ENCODE measurements around the gene CTSZ. TPM values are rescaled to one million over a fixed set of nuclear protein-coding genes. Genes with fewer than 3 reads are reported as not detected.

CTSZ gene
- total and polyA plus RNA-seq, 2 experiments from 2014 or later: 0.58 to 41.4 TPM

DNA sequence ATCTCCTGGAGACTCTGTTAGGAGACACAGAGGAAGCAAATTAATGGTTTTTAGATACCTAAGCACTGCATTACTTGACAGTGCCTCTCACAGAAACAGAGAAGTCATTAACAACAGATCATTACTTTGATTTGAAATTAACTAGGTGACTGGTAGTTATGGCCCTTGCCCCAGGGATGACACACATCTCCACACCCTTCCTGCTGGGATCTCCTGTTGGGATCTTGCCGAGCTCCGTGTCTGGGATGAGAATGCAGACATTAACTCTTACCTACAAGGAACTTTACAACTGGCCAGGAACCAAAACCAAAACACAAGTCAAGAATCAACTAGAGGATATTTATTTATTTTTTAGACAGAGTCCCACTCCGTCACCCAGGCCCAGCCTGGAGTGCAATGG, 37.7 kb upstream of the CTSZ start:
- no peaks in the 10 kb centered on the region for H3K9me3 Mint-ChIP-seq
- no peak for DNase-seq (ENCODE audit: low spot score)
- H3F3A ChIP-seq (replicated peaks; ENCODE audit: low read depth): peaks cover 6% of the 10 kb centered on the region; the same call in 1 of the 2 replicates
- H3K4me3 ChIP-seq: no peak overlapping the region
- H3K4me1 Mint-ChIP-seq: peaks cover 16% of the 10 kb centered on the region
- H3K27ac ChIP-seq (ENCODE audit: low read depth): no peak overlapping the region
- no peak overlapping the region for H2AFZ ChIP-seq
- H3K27me3 ChIP-seq (ENCODE audit: insufficient read depth): no peaks in the 10 kb centered on the region
- H3K4me3 Mint-ChIP-seq: no peak overlapping the region
- 0 out of 2 replicates have a peak, but pooled peaks cover 3% of the 10 kb centered on the region for H3K4me1 ChIP-seq (ENCODE audit: insufficient read depth)
- H3K27ac Mint-ChIP-seq: no peak overlapping the region
- H3K36me3 Mint-ChIP-seq (ENCODE audit: low read depth): peaks cover 5% of the 10 kb centered on the region; the same call in 2 of the 3 replicates
- no peaks in the 10 kb centered on the region for H3K36me3 ChIP-seq (ENCODE audit: insufficient read depth)
- peaks cover 16% of the 10 kb centered on the region; the same call in 1 of the 2 replicates for H4K20me1 ChIP-seq (replicated peaks; ENCODE audit: insufficient read depth)
- TF ChIP-seq ZNF331 (CRISPR knock-in tag; IDR thresholded peaks at IDR 0.05; ENCODE audit: low read depth) (no peak), ZNF114 (CRISPR knock-in tag; IDR thresholded peaks at IDR 0.05) (no peak), NANOG (IDR thresholded peaks at IDR 0.05; ENCODE audit: borderline replicate concordance) (no peak), EZH2phosphoT487 (IDR thresholded peaks at IDR 0.05; ENCODE audit: unreplicated experiment) (no peak), JUNB (IDR thresholded peaks at IDR 0.05; ENCODE audit: unreplicated experiment) (no peak), POLR2AphosphoS5 (IDR thresholded peaks at IDR 0.05; ENCODE audit: low read depth) (no peak), STAT1 (IDR thresholded peaks at IDR 0.05; ENCODE audit: unreplicated experiment) (no peak), CREB1 (CRISPR knock-in tag; IDR thresholded peaks at IDR 0.05; ENCODE audit: low read depth) (no peak), EZH2 (IDR thresholded peaks at IDR 0.05; ENCODE audit: low read depth, unreplicated experiment) (no peak)
- TF ChIP-seq, protein P1, sequence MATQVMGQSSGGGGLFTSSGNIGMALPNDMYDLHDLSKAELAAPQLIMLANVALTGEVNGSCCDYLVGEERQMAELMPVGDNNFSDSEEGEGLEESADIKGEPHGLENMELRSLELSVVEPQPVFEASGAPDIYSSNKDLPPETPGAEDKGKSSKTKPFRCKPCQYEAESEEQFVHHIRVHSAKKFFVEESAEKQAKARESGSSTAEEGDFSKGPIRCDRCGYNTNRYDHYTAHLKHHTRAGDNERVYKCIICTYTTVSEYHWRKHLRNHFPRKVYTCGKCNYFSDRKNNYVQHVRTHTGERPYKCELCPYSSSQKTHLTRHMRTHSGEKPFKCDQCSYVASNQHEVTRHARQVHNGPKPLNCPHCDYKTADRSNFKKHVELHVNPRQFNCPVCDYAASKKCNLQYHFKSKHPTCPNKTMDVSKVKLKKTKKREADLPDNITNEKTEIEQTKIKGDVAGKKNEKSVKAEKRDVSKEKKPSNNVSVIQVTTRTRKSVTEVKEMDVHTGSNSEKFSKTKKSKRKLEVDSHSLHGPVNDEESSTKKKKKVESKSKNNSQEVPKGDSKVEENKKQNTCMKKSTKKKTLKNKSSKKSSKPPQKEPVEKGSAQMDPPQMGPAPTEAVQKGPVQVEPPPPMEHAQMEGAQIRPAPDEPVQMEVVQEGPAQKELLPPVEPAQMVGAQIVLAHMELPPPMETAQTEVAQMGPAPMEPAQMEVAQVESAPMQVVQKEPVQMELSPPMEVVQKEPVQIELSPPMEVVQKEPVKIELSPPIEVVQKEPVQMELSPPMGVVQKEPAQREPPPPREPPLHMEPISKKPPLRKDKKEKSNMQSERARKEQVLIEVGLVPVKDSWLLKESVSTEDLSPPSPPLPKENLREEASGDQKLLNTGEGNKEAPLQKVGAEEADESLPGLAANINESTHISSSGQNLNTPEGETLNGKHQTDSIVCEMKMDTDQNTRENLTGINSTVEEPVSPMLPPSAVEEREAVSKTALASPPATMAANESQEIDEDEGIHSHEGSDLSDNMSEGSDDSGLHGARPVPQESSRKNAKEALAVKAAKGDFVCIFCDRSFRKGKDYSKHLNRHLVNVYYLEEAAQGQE (IDR thresholded peaks at IDR 0.05; ENCODE audit: unreplicated experiment): no peak
- TF ChIP-seq, protein P2, sequence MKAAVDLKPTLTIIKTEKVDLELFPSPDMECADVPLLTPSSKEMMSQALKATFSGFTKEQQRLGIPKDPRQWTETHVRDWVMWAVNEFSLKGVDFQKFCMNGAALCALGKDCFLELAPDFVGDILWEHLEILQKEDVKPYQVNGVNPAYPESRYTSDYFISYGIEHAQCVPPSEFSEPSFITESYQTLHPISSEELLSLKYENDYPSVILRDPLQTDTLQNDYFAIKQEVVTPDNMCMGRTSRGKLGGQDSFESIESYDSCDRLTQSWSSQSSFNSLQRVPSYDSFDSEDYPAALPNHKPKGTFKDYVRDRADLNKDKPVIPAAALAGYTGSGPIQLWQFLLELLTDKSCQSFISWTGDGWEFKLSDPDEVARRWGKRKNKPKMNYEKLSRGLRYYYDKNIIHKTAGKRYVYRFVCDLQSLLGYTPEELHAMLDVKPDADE (IDR thresholded peaks at IDR 0.05): no peak
- TF ChIP-seq, protein P3, sequence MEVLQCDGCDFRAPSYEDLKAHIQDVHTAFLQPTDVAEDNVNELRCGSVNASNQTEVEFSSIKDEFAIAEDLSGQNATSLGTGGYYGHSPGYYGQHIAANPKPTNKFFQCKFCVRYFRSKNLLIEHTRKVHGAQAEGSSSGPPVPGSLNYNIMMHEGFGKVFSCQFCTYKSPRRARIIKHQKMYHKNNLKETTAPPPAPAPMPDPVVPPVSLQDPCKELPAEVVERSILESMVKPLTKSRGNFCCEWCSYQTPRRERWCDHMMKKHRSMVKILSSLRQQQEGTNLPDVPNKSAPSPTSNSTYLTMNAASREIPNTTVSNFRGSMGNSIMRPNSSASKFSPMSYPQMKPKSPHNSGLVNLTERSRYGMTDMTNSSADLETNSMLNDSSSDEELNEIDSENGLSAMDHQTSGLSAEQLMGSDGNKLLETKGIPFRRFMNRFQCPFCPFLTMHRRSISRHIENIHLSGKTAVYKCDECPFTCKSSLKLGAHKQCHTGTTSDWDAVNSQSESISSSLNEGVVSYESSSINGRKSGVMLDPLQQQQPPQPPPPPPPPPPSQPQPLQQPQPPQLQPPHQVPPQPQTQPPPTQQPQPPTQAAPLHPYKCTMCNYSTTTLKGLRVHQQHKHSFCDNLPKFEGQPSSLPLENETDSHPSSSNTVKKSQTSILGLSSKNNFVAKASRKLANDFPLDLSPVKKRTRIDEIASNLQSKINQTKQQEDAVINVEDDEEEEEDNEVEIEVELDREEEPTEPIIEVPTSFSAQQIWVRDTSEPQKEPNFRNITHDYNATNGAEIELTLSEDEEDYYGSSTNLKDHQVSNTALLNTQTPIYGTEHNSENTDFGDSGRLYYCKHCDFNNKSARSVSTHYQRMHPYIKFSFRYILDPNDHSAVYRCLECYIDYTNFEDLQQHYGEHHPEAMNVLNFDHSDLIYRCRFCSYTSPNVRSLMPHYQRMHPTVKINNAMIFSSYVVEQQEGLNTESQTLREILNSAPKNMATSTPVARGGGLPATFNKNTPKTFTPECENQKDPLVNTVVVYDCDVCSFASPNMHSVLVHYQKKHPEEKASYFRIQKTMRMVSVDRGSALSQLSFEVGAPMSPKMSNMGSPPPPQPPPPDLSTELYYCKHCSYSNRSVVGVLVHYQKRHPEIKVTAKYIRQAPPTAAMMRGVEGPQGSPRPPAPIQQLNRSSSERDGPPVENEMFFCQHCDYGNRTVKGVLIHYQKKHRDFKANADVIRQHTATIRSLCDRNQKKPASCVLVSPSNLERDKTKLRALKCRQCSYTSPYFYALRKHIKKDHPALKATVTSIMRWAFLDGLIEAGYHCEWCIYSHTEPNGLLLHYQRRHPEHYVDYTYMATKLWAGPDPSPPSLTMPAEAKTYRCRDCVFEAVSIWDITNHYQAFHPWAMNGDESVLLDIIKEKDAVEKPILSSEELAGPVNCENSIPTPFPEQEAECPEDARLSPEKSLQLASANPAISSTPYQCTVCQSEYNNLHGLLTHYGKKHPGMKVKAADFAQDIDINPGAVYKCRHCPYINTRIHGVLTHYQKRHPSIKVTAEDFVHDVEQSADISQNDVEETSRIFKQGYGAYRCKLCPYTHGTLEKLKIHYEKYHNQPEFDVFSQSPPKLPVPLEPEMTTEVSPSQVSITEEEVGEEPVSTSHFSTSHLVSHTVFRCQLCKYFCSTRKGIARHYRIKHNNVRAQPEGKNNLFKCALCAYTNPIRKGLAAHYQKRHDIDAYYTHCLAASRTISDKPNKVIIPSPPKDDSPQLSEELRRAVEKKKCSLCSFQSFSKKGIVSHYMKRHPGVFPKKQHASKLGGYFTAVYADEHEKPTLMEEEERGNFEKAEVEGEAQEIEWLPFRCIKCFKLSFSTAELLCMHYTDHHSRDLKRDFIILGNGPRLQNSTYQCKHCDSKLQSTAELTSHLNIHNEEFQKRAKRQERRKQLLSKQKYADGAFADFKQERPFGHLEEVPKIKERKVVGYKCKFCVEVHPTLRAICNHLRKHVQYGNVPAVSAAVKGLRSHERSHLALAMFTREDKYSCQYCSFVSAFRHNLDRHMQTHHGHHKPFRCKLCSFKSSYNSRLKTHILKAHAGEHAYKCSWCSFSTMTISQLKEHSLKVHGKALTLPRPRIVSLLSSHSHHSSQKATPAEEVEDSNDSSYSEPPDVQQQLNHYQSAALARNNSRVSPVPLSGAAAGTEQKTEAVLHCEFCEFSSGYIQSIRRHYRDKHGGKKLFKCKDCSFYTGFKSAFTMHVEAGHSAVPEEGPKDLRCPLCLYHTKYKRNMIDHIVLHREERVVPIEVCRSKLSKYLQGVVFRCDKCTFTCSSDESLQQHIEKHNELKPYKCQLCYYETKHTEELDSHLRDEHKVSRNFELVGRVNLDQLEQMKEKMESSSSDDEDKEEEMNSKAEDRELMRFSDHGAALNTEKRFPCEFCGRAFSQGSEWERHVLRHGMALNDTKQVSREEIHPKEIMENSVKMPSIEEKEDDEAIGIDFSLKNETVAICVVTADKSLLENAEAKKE (CRISPR knock-in tag; IDR thresholded peaks at IDR 0.05): no peak
- TF ChIP-seq, protein P4, sequence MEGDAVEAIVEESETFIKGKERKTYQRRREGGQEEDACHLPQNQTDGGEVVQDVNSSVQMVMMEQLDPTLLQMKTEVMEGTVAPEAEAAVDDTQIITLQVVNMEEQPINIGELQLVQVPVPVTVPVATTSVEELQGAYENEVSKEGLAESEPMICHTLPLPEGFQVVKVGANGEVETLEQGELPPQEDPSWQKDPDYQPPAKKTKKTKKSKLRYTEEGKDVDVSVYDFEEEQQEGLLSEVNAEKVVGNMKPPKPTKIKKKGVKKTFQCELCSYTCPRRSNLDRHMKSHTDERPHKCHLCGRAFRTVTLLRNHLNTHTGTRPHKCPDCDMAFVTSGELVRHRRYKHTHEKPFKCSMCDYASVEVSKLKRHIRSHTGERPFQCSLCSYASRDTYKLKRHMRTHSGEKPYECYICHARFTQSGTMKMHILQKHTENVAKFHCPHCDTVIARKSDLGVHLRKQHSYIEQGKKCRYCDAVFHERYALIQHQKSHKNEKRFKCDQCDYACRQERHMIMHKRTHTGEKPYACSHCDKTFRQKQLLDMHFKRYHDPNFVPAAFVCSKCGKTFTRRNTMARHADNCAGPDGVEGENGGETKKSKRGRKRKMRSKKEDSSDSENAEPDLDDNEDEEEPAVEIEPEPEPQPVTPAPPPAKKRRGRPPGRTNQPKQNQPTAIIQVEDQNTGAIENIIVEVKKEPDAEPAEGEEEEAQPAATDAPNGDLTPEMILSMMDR (conservative IDR thresholded peaks at IDR 0.05; ENCODE audit: low read depth in 2 of 2): no peak
- H3K4me2 ChIP-seq: no peak overlapping the region
- no peak for ATAC-seq
- peaks cover 8% of the 10 kb centered on the region for H3K27me3 Mint-ChIP-seq (ENCODE audit: insufficient read depth, low read depth, poor library complexity)
- peaks cover 25% of the 10 kb centered on the region for H3K79me2 ChIP-seq (replicated peaks; ENCODE audit: insufficient read depth)
- H3K9me2 ChIP-seq (ENCODE audit: insufficient read depth): no peaks in the 10 kb centered on the region
